Stimulated activated CD8-positive, alpha-beta memory T cell treated with anti-CD3 and anti-CD28 coated beads, Interleukin-12 subunit alpha, Interleukin-12 subunit beta, amount 100 ng/mL, for 24 hours (primary cell): ENCODE data around the gene SNX3.
"Not testable (repeated sequence)": the region's sequence is repeated elsewhere in the genome, so short reads cannot be mapped to it uniquely, and the experiment has no call there.

Experiments used
- DNase-seq: peaks from one replicate; pipeline ENCODE4 v3.0.0-alpha.2; 2020; ENCODE audit errors: extremely low read depth

Gene SNX3

DNA sequence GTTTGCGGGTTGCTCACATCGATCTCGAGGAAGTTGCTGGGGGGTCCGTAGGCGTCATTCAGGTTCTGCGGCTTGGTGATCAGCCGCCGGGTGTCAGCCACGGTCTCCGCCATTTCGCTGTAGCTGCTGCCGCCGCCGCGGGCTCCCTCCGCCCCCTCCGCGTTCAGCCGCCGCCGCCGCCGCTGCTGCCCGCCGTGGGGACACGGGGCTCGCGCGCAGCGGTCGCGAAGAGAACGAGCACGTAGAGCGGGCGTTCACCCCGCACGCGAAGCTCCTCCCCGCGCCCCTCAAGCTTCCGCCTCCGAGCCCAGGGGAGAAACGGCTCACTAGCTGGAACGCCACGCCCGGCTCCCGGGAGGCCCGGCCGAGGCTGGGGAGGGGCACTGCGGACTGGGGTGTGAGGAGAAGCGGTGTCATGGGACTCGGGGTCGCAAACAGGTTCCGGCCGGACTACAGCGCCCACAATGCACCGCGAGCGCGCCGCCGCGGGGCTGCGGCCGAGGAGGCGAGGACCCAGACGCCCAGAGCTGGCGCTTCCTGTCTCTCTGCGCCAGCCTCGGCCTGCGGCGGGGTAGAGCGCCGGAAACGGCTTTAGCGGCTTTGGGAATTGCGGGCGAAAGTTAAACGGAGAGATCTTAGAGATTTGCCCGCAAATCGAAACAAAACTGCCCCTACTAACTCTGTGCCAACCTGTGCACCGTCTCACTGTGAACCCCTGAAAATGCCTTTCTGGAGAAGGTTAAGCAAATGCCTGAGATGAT lies at the start of gene SNX3:
SNX3 (minus strand) TSS at position 232 of the 761 bp plus-strand sequence; CDS start at position 113, 119 bp downstream.
- DNase-seq = peak; percentile 76

- DNase-seq = no peak
Observed at GRCh38 chr6:108309844-108310243, 49.0 kb upstream of the SNX3 start.

DNA sequence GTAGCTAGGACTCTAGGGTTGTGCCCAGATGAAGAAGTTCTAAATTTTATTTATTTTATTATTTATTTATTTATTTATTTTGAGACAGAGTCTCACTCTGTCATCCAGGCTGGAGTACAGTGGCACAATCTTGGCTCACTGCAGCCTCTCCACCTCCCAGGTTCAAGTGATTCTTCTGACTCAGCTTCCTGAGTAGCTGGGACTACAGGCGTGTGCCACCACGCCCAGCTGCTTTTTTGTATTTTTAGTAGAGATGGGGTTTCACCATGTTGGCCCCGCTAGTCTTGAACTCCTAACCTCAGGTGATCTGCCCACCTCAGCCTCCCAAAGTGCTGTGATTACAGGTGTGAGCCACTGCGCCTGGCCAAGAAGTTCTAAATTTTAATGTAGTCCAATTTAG lies 47.8 kb upstream of the SNX3 start:
- not testable (repeated sequence) for DNase-seq

GRCh38 chr6:108304646-108305045 lies 43.8 kb upstream of the SNX3 start:
- DNase-seq = no peak

- DNase-seq = no peak
Observed at GRCh38 chr6:108302386-108302785, 41.5 kb upstream of the SNX3 start.

- DNase-seq = no peak
Observed at GRCh38 chr6:108295676-108296075, 34.8 kb upstream of the SNX3 start.

DNA sequence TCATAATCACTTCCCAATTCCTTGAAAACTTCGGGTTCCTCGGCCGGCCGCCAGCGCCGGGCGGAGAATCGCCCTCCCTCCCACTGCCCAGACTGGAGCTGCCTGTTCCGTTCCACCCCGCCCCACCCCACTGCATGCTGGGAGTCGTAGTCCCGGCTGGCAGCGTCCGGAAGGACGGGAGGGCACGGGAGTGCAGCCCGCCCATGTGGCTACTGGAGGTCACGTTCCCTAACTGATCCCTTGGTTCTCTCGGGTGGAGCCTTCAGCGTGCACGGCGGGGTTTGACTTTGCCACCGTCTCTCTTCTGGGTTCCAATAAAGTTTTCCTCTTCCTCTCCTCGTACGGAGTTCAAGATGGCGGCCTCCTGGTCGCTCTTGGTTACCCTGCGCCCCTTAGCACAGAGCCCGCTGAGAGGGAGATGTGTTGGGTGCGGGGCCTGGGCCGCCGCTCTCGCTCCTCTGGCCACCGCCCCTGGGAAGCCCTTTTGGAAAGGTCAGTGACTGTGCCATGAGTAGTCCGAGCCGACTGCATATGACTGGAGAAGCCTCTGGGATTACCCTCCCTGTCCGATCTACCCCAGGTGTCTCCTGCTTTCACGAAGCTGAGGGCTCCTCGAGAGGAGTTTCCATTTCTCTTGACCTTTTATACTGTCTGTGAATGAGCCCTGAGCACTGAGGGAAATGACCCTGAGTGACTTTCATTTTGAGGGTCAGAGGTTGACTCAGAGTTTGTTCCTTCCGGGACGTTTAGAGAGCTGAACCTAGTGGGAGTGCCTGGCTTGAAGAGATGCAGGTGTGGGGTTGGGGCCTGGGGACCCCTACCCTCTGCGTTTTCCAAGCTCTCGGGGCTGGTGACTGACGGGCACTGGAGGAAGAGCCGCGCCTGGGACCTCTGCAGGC lies 34.1 kb upstream of the SNX3 start, which contains the start of gene AFG1L:
AFG1L (plus strand) TSS at position 328 of the 899 bp plus-strand sequence; CDS start at position 354, 26 bp downstream.
- peak; percentile 74 for DNase-seq

DNA sequence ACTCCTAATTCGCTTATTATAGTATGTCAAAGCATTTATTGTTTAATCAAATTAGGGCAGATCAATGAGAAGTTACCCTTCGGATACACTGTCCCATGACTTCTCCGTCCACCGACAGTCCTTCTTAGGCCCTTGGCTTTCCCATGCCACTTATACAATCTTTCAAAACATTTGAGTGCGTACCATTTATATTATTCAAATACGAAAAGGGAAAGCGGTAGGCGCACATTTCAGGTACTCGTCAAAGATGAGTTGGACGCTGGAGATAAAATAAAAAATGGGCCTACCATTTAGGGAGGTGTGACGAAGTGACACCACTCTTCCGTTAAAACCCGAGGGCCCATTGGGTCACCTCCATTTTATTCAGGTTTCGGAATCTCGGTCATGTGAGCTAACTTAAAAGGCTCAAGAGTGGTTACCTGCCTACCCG lies 33.5 kb upstream of the SNX3 start:
- DNase-seq = no peak

DNA sequence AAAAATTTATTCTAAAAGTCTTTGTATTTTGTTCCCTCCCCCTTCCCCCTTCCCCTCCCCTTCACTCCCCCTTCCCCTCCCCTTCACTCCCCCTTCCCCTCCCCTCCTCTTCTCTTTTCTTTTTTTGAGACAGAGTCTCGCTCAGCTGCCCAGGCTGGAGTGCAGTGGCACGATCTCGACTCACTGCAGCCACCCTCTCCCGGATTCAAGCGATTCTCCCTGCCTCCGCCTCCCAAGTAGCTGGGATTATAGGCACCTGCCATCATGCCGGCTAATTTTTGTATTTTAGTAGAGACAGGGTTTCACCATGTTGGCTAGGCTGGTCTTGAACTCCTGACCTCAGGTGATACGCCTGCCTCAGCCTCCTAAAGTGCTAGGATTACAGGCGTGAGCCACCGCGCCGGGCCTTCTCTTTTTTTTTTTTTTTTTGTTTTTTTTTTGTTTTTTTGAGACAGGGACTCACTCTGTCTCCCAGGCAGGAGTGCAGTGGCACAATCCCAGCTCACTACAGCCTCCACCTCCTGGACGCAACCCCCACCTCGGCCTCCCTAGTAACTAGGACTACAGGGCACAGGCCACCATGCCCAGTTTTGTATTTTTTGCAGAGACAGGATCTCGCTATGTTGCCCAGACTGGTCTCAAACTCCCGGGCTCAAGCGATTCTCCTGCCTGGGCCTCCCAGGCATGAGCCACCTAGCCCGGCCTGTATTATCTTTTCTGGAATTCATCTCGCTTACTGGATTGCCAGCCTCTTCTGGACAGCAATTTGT lies 32.9 kb upstream of the SNX3 start:
- DNase-seq = no peak

GRCh38 chr6:108292561-108292960 lies 31.7 kb upstream of the SNX3 start:
- not testable (repeated sequence) for DNase-seq

- DNase-seq = no peak
Observed at GRCh38 chr6:108291091-108291490, 30.3 kb upstream of the SNX3 start.

GRCh38 chr6:108288742-108289141 lies 27.9 kb upstream of the SNX3 start:
- DNase-seq = no peak

DNA sequence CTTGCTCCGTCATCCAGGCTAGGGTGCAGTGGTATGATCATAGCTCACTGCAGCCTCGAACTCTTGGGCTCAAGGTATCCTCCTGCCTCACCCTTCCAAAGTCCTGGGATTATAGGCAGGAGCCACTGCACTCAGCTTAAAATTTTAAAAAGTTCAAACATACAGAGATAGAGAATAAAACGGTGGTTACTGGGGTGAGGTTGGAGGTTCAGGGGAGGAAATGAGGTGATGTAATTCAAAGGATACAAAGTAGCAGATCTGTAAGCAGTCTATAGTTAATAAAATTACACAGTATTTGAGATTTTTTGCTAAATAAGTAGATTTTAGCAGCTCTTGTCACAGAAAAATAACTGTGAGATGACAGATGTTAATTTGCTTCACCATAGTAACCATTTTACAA lies 26.5 kb upstream of the SNX3 start:
- DNase-seq = no peak

DNA sequence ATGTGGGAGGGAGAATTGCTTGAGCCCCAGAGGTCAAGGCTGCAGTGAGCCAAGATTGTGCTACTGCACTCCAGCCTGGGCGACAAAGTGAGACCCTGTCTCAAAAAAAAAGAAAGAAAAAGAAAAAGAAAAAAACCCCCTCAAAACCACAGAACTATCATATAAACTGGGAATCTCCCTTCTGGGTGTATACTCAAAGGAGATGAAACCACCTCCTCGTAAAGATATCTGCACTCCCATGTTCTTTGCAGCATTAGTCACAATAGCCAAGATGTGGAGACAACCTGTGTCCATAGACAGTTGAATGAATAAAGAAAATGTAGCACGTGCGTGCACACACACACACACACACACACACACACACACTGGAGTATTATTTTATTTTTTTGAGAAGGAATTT lies 25.5 kb upstream of the SNX3 start:
- DNase-seq = no peak

GRCh38 chr6:108285381-108285780 lies 24.5 kb upstream of the SNX3 start:
- no peak for DNase-seq

DNA sequence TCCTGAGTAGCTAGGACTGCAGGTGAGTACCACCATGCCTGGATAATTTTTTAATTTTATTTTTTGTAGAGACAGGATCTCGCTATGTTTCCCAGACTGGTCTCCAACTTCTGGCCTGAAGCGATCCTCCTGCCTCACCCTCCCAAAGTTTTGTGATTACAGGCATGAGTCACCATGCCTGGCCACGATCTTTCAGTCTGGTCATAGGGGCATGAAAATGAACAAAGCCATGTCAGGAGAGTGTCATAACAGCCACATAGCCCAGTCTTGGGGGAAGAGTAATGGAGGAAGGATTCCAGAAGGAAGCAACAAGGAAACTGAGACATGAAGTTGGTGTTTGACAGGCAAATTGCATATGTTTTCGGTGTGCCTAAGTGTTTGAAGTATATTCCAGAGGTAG lies 17.0 kb upstream of the SNX3 start:
- no peak for DNase-seq

- no peak for DNase-seq
Observed at GRCh38 chr6:108277295-108277694, 16.5 kb upstream of the SNX3 start.

DNA sequence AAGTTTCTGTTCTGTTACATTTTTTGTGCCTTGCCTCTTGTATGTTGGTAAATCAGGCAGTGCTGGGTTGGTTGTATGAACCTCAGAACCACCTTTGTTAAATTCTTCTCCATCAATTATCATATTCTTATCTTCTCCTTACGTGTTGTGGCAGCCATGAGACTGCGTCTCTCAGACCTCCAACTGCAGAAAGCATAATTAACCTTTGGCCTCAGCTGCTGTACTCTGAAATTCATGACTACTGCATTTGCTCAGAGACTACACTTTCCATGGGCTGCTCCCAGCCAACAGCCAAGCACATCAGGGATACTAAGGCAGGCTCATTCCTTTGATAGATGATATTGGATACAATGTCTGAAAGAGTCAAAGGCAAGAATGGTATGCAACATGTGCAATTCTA lies 15.1 kb upstream of the SNX3 start:
- no peak for DNase-seq

DNA sequence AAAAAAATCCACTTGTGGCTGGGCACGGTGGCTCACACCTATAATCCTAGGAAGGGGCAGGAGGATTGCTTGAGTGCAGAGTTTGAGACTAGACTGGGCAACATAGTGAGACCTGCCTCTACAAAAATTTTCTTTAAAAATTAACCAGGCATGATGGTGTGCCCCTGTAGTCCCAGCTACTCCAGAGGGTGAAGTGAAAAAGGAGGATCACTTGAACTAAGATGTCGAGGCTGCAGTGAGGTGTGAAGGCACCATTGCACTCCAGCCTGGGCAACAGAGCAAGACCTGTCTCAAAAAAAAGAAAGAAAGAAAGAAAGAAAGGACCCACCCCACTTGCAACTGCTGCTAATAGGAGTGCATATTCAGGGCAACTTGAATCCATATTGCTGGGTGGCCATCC lies 13.7 kb upstream of the SNX3 start:
- no peak for DNase-seq

GRCh38 chr6:108269955-108270354 lies 9.1 kb upstream of the SNX3 start:
- DNase-seq = not testable (repeated sequence)

- DNase-seq = no peak
Observed at GRCh38 chr6:108268845-108269244, 8.0 kb upstream of the SNX3 start.

- no peak for DNase-seq
Observed at GRCh38 chr6:108263371-108263770, 2.5 kb upstream of the SNX3 start.
